ENCODE data around the gene DNER.

The DNER gene

DNA sequence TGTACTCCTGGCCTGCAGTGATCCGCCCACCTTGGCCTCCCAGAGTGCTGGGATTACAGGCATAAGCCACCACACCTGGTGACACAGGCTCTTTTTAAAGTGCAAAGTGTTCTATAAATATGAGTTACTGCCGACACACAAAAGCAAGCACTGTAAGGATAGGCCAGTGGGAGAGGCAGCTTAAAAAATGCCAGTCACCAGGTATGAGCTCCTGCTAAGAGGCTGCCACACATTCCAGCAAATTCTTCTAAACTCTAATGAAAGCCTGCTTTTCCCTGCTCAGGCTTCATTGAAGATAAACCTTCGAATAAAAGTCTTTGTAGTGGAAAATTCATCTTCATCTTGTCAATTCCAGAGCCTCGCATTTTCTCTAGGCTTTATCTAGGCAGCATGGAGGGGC lies 240.2 kb downstream of the DNER start:
- H3K27ac Mint-ChIP-seq (ENCODE audit: low read depth), result no peak overlapping the region
- ATAC-seq (replicated peaks; ENCODE audit: extremely low read depth, poor library complexity, severe bottlenecking), result no peak
- H3K4me3 Mint-ChIP-seq, result no peak overlapping the region
- no peaks in the 10 kb centered on the region for H3K36me3 Mint-ChIP-seq (ENCODE audit: insufficient read depth)
- no peaks in the 10 kb centered on the region for H3K4me1 Mint-ChIP-seq
- H3K27me3 Mint-ChIP-seq, result peaks cover 32% of the 10 kb centered on the region
- no peaks in the 10 kb centered on the region for H3K9me3 Mint-ChIP-seq
- no peak for DNase-seq (ENCODE audit: low spot score in 2 of 2)

DNA sequence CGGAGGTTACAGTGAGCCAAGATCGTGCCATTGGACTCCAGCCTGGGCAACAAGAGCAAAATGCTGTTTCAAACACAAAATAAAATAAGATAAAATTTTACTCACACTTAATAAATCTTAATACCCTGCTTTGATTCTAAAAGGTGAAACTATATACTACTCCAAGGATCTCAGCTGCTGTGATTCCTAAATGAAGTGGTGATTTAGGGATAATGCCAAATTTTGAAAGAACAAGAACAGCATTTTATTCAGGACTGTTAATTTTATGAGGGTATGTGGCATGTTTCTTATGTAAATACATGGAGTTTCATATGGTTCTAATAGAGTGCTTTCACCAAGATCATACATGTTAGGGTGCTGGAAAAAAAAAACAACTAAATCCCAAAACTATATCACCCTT lies 243.6 kb downstream of the DNER start:
- Mint-ChIP-seq H3K27ac (ENCODE audit: low read depth) (no peak overlapping the region), H3K4me3 (no peak overlapping the region), H3K4me1 (no peaks in the 10 kb centered on the region), H3K27me3 (peaks cover 11% of the 10 kb centered on the region), H3K36me3 (ENCODE audit: insufficient read depth) (no peaks in the 10 kb centered on the region), H3K9me3 (no peaks in the 10 kb centered on the region)
- DNase-seq (ENCODE audit: low spot score in 2 of 2), result no peak
- no peak for ATAC-seq (replicated peaks; ENCODE audit: extremely low read depth, poor library complexity, severe bottlenecking)

DNA sequence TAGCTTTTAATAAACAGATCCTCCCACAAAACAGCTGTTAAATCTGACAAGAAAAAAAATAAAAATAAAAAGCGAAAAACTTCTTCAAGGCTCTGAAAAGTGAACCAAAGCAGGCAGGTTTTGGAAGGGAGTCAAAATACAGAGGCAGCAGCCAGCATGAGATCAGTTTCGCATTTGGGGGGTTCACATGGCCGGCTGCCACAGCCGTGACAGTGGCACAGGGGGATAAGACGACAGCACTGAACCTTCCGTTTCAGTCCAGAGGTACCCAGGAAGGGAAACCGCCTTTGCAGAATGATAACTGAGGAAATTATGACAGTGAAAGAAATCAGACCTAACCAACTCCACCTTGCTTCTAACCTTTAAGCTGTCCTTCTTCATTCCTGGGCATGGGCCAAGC lies 246.6 kb downstream of the DNER start:
- no peak for DNase-seq (ENCODE audit: low spot score in 2 of 2)
- ATAC-seq (replicated peaks; ENCODE audit: extremely low read depth, poor library complexity, severe bottlenecking), result no peak
- Mint-ChIP-seq H3K36me3 (ENCODE audit: insufficient read depth) (no peaks in the 10 kb centered on the region), H3K27ac (ENCODE audit: low read depth) (no peak overlapping the region), H3K9me3 (peaks cover 5% of the 10 kb centered on the region), H3K4me1 (no peaks in the 10 kb centered on the region), H3K27me3 (no peaks in the 10 kb centered on the region), H3K4me3 (no peak overlapping the region)

- peaks cover 5% of the 10 kb centered on the region for H3K9me3 Mint-ChIP-seq
- no peak overlapping the region for H3K27ac Mint-ChIP-seq (ENCODE audit: low read depth)
- no peaks in the 10 kb centered on the region for H3K4me1 Mint-ChIP-seq
- no peak overlapping the region for H3K4me3 Mint-ChIP-seq
- ATAC-seq (replicated peaks; ENCODE audit: extremely low read depth, poor library complexity, severe bottlenecking) (no peak), DNase-seq (ENCODE audit: low spot score in 2 of 2) (no peak)
- no peaks in the 10 kb centered on the region for H3K27me3 Mint-ChIP-seq
- no peaks in the 10 kb centered on the region for H3K36me3 Mint-ChIP-seq (ENCODE audit: insufficient read depth)
Observed at GRCh38 chr2:229463841-229464346, 250.5 kb downstream of the DNER start.

DNA sequence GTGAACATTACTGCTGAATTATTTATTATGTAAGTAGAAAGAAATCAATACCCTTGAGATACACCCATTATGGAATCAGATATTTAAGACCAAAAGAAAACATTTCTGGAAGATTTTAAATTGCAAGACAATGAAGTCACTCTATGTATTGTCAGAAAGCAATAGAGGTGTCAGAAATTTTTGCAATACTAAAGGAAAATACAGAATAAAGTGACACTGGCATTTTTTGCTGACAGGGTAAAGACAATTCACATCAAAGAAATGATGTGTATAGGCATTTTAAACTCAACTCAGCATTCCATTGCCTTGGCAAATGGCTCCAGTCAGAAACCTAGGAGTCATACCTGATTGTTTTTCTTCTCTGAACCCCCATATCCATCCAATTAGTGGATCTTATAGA lies 252.2 kb downstream of the DNER start:
- Mint-ChIP-seq H3K27me3 (peaks cover 3% of the 10 kb centered on the region), H3K9me3 (peaks cover 5% of the 10 kb centered on the region), H3K27ac (ENCODE audit: low read depth) (no peak overlapping the region), H3K36me3 (ENCODE audit: insufficient read depth) (no peaks in the 10 kb centered on the region), H3K4me3 (no peak overlapping the region), H3K4me1 (no peaks in the 10 kb centered on the region)
- ATAC-seq (replicated peaks; ENCODE audit: extremely low read depth, poor library complexity, severe bottlenecking) (no peak), DNase-seq (ENCODE audit: low spot score in 2 of 2) (no peak)

GRCh38 chr2:229456091-229456490 lies 258.3 kb downstream of the DNER start:
- DNase-seq (ENCODE audit: low spot score in 2 of 2) (no peak), ATAC-seq (replicated peaks; ENCODE audit: extremely low read depth, poor library complexity, severe bottlenecking) (no peak)
- H3K27ac Mint-ChIP-seq (ENCODE audit: low read depth), result no peak overlapping the region
- peaks cover 34% of the 10 kb centered on the region for H3K27me3 Mint-ChIP-seq
- no peaks in the 10 kb centered on the region for H3K9me3 Mint-ChIP-seq
- no peak overlapping the region for H3K4me3 Mint-ChIP-seq
- no peaks in the 10 kb centered on the region for H3K4me1 Mint-ChIP-seq
- no peaks in the 10 kb centered on the region for H3K36me3 Mint-ChIP-seq (ENCODE audit: insufficient read depth)

DNA sequence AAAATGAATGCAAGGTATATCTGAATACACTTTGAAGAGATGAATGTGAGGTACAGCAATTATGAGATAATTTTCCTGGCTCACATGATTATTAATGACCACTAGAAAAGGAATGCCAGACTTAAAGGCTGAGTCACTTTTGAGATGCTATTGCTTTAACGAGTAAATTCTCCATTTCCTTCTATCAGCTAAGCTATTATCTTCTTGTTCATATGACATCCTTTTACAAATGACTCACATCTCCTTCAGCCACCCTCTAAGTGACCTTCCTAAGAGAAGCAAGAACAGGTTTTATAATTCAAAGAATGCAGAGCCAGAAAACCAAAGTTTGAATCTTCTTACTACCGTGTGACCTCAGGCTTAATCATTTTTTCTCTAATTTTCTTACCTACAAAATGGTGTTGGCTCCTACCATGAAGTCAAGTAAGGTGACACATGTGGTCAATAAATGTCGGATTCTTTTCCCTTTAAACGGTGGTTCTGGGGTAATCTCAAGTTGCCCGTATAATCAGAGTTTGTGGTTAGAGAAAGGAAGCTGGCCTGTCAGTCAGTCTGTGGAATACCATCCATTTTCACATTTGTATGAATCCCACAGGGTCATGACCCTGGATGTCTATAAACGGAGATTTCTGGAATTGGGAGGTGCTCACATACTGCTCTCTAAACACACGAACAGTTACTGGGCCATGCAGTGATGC lies 259.3 kb downstream of the DNER start:
- DNase-seq (ENCODE audit: low spot score in 2 of 2) (no peak), ATAC-seq (replicated peaks; ENCODE audit: extremely low read depth, poor library complexity, severe bottlenecking) (no peak)
- no peak overlapping the region for H3K4me3 Mint-ChIP-seq
- H3K27ac Mint-ChIP-seq (ENCODE audit: low read depth), result no peak overlapping the region
- no peaks in the 10 kb centered on the region for H3K4me1 Mint-ChIP-seq
- H3K27me3 Mint-ChIP-seq, result peaks cover 34% of the 10 kb centered on the region
- no peaks in the 10 kb centered on the region for H3K36me3 Mint-ChIP-seq (ENCODE audit: insufficient read depth)
- H3K9me3 Mint-ChIP-seq, result no peaks in the 10 kb centered on the region

DNA sequence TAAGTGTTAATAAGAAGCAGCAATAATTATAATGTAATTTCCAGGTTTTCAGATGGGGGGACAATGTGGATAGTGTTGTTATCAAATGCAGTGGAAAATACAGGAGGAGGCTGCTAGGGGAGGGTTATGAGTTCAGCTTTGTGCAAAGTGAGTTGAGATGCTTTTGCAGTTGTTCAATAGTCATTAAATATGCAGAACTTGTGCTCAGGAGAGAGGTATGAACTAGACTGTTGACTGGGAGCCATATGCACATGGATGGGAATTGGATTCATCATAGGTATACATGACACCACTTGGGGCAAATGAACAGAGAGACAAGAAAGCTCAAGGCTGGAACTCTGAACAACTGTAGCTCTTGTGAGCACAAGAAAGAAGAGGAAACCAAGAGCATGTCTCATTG lies 261.1 kb downstream of the DNER start:
- H3K36me3 Mint-ChIP-seq (ENCODE audit: insufficient read depth), result no peaks in the 10 kb centered on the region
- DNase-seq (ENCODE audit: low spot score in 2 of 2) (no peak), ATAC-seq (replicated peaks; ENCODE audit: extremely low read depth, poor library complexity, severe bottlenecking) (no peak)
- no peak overlapping the region for H3K4me3 Mint-ChIP-seq
- no peaks in the 10 kb centered on the region for H3K4me1 Mint-ChIP-seq
- H3K27ac Mint-ChIP-seq (ENCODE audit: low read depth), result no peak overlapping the region
- peaks cover 34% of the 10 kb centered on the region for H3K27me3 Mint-ChIP-seq
- no peaks in the 10 kb centered on the region for H3K9me3 Mint-ChIP-seq

DNA sequence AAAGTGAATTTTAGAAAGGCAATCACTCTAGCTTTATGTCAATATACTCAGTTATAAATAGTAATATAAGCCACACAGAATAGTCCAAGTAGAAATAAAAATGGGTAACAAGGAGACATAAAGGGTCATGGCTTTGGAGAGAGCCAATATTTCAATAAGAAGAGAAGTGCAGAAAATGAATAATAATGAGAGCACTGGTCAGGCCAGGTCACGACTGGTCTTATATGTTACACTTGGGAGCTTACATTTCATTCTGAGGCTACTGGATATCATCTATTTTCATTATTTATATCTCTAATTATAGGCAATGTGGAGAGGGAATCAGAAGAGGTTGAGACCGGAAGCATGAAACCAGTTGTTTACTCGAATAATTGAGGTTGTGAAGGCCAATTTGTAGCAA lies 262.5 kb downstream of the DNER start:
- no peak overlapping the region for H3K27ac Mint-ChIP-seq (ENCODE audit: low read depth)
- no peaks in the 10 kb centered on the region for H3K4me1 Mint-ChIP-seq
- peaks cover 29% of the 10 kb centered on the region for H3K27me3 Mint-ChIP-seq
- H3K4me3 Mint-ChIP-seq, result no peak overlapping the region
- H3K9me3 Mint-ChIP-seq, result no peaks in the 10 kb centered on the region
- DNase-seq (ENCODE audit: low spot score in 2 of 2), result no peak
- no peak for ATAC-seq (replicated peaks; ENCODE audit: extremely low read depth, poor library complexity, severe bottlenecking)
- H3K36me3 Mint-ChIP-seq (ENCODE audit: insufficient read depth), result no peaks in the 10 kb centered on the region

GRCh38 chr2:229447227-229447626 lies 267.1 kb downstream of the DNER start:
- H3K36me3 Mint-ChIP-seq (ENCODE audit: insufficient read depth), result no peaks in the 10 kb centered on the region
- no peaks in the 10 kb centered on the region for H3K4me1 Mint-ChIP-seq
- no peak for ATAC-seq (replicated peaks; ENCODE audit: extremely low read depth, poor library complexity, severe bottlenecking)
- DNase-seq (ENCODE audit: low spot score in 2 of 2), result no peak
- no peak overlapping the region for H3K4me3 Mint-ChIP-seq
- peaks cover 8% of the 10 kb centered on the region for H3K27me3 Mint-ChIP-seq
- no peaks in the 10 kb centered on the region for H3K9me3 Mint-ChIP-seq
- H3K27ac Mint-ChIP-seq (ENCODE audit: low read depth), result no peak overlapping the region

DNA sequence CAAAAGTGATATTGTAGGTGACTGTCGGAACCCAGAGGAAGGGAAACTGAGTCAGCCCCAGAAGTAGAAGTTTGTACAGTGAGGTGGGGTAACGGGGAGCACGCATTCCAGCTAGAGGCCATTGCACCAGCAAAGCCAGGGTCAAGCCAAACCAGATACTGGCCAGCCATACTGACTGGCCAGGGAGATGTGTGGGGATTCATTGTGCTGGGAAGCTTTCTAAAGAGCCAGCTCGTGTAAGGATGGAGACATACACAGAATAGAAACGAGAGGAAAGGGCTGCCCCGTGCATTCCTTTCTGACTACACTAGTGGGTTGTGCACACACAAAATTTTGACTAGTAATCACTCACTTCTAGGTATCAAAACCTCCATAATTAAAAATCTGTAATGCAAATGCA lies 268.0 kb downstream of the DNER start:
- no peak overlapping the region for H3K27ac Mint-ChIP-seq (ENCODE audit: low read depth)
- H3K4me1 Mint-ChIP-seq, result no peaks in the 10 kb centered on the region
- H3K4me3 Mint-ChIP-seq, result no peak overlapping the region
- peaks cover 13% of the 10 kb centered on the region for H3K27me3 Mint-ChIP-seq
- DNase-seq (ENCODE audit: low spot score in 2 of 2) (no peak), ATAC-seq (replicated peaks; ENCODE audit: extremely low read depth, poor library complexity, severe bottlenecking) (no peak)
- H3K9me3 Mint-ChIP-seq, result no peaks in the 10 kb centered on the region
- H3K36me3 Mint-ChIP-seq (ENCODE audit: insufficient read depth), result no peaks in the 10 kb centered on the region

DNA sequence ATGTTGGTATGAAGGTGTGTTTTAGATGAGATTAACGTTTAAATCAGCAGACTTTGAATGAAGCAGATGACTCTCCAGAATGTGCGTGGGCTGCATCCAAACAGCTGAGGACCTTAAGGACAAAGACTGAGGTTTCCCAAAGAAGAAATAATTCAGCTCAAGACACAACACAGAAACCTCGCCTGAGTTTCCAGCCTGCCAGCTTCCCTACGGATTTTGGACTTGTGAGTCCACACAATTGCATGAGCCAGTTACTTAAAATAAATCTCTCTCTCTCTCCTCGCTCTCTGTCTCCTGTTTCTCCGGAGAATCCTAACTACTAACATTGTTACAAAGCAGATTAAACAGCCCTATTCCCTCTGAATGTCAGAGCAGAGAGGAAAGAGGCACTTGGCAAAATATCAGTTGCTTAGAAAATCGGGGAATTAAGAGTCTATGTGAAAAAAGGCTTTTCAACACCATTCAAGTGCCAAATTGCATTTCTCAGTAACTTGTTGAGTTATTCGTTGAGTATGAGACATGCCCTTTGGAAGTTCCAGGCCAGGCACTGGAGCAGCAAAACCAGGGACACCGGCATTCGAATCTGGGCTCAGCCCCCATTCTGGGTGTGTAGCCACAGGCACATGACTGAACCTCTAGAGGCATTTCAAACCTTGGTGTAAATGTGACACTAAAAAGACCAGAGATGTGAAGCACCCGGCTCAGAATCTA lies 268.7 kb downstream of the DNER start:
- DNase-seq (ENCODE audit: low spot score in 2 of 2), result no peak
- H3K4me3 Mint-ChIP-seq, result no peak overlapping the region
- peaks cover 20% of the 10 kb centered on the region for H3K27me3 Mint-ChIP-seq
- H3K27ac Mint-ChIP-seq (ENCODE audit: low read depth), result no peak overlapping the region
- H3K9me3 Mint-ChIP-seq, result peaks cover under 1% of the 10 kb centered on the region
- H3K36me3 Mint-ChIP-seq (ENCODE audit: insufficient read depth), result no peaks in the 10 kb centered on the region
- H3K4me1 Mint-ChIP-seq, result no peaks in the 10 kb centered on the region
- no peak for ATAC-seq (replicated peaks; ENCODE audit: extremely low read depth, poor library complexity, severe bottlenecking)

- no peaks in the 10 kb centered on the region for H3K4me1 Mint-ChIP-seq
- ATAC-seq (replicated peaks; ENCODE audit: extremely low read depth, poor library complexity, severe bottlenecking) (no peak), DNase-seq (ENCODE audit: low spot score in 2 of 2) (no peak)
- H3K4me3 Mint-ChIP-seq, result no peak overlapping the region
- H3K9me3 Mint-ChIP-seq, result peaks cover 6% of the 10 kb centered on the region
- H3K36me3 Mint-ChIP-seq (ENCODE audit: insufficient read depth), result no peaks in the 10 kb centered on the region
- no peak overlapping the region for H3K27ac Mint-ChIP-seq (ENCODE audit: low read depth)
- H3K27me3 Mint-ChIP-seq, result peaks cover 27% of the 10 kb centered on the region
Observed at GRCh38 chr2:229445019-229445418, 269.3 kb downstream of the DNER start.

All from central memory CD8-positive, alpha-beta T cell (primary cell).